Glutamatergic neuron (in vitro differentiated cells): ENCODE measurements around the gene NTNG1. TPM values are rescaled to one million over a fixed set of nuclear protein-coding genes. Genes with fewer than 3 reads are reported as not detected.
A peak's percentile ranks its signal among the peaks of the same experiment; 100 is the strongest.

Source experiments
- DNase-seq: peaks from one replicate; pipeline ENCODE4 v3.0.0; 2022
- H3K27ac Mint-ChIP-seq: one replicate; pipeline ENCODE4 v1.8.0; 2020; ENCODE audit warnings: mild to moderate bottlenecking, mixed read lengths, inconsistent platforms; ENCODE audit not compliant: unreplicated experiment
- H3K27me3 Mint-ChIP-seq: one replicate; pipeline ENCODE4 v1.8.0; 2020; ENCODE audit warnings: mild to moderate bottlenecking, moderate library complexity, mixed read lengths, inconsistent platforms; ENCODE audit not compliant: unreplicated experiment
- H3K36me3 Mint-ChIP-seq: one replicate; pipeline ENCODE4 v1.8.0; 2020; ENCODE audit warnings: mild to moderate bottlenecking, mixed read lengths, inconsistent platforms; ENCODE audit not compliant: unreplicated experiment
- H3K4me1 Mint-ChIP-seq: one replicate; pipeline ENCODE4 v1.8.0; 2020; ENCODE audit warnings: mild to moderate bottlenecking, low read depth, mixed read lengths, inconsistent platforms; ENCODE audit not compliant: unreplicated experiment
- H3K4me3 Mint-ChIP-seq: one replicate; pipeline ENCODE4 v1.8.0; 2020; ENCODE audit warnings: mild to moderate bottlenecking, mixed read lengths, inconsistent platforms; ENCODE audit not compliant: unreplicated experiment
- H3K9me3 Mint-ChIP-seq: one replicate; pipeline ENCODE4 v1.8.0; 2020; ENCODE audit warnings: mild to moderate bottlenecking, moderate library complexity, mixed read lengths, inconsistent platforms; ENCODE audit not compliant: unreplicated experiment
- CTCF ChIP-seq: fragments of 200-600 bp; sonication (generic); IDR thresholded peaks from one replicate; pipeline ENCODE4 v1.5.0; 2021; ENCODE audit not compliant: partially characterized antibody, unreplicated experiment
- total RNA-seq: library from RNA; stranded (reverse); fragmentation: NEBNext Ultra II Directional; extraction: Animal tissue kit (Norgen Biotek cat#: 25700); gene quantifications from one replicate; pipeline ENCODE4 v1.2.1, GENCODE V29; 2021; ENCODE audit not compliant: unreplicated experiment

The NTNG1 gene
- total RNA-seq, 1 donor from 2014 or later: 3.2 TPM

DNA sequence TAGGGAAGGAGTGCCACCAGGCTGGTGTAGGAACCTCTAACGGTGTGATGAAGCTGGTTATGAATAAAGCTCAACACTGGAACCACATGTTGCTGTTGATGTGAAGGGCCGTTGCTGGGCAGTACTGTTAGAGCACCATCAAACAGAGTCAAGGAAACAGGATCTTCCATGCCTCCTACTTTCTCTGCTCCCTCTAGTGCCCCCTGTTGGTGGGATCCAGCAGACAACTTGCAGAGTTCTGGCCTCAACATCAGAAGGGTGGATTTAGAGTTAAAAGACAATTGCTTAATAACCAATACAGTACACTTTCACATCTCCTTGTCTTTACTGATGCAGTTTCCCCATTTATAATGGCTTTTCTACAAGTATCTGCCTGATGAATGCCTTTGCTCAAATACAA lies 336.4 kb downstream of the NTNG1 start:
- peak; percentile 30 for TF ChIP-seq CTCF
- Mint-ChIP-seq H3K4me1 (peaks cover 15% of the 10 kb centered on the region), H3K9me3 (peaks cover 2% of the 10 kb centered on the region), H3K27me3 (no peaks in the 10 kb centered on the region), H3K36me3 (no peaks in the 10 kb centered on the region), H3K27ac (no peak overlapping the region), H3K4me3 (no peak overlapping the region)
- DNase-seq: no peak

GRCh38 chr1:107479865-107480350 lies 339.1 kb downstream of the NTNG1 start:
- Mint-ChIP-seq H3K27me3 (no peaks in the 10 kb centered on the region), H3K4me1 (peaks cover 15% of the 10 kb centered on the region), H3K27ac (no peak overlapping the region), H3K4me3 (no peak overlapping the region), H3K36me3 (no peaks in the 10 kb centered on the region), H3K9me3 (peaks cover 2% of the 10 kb centered on the region)
- no peak for TF ChIP-seq CTCF
- no peak for DNase-seq

DNA sequence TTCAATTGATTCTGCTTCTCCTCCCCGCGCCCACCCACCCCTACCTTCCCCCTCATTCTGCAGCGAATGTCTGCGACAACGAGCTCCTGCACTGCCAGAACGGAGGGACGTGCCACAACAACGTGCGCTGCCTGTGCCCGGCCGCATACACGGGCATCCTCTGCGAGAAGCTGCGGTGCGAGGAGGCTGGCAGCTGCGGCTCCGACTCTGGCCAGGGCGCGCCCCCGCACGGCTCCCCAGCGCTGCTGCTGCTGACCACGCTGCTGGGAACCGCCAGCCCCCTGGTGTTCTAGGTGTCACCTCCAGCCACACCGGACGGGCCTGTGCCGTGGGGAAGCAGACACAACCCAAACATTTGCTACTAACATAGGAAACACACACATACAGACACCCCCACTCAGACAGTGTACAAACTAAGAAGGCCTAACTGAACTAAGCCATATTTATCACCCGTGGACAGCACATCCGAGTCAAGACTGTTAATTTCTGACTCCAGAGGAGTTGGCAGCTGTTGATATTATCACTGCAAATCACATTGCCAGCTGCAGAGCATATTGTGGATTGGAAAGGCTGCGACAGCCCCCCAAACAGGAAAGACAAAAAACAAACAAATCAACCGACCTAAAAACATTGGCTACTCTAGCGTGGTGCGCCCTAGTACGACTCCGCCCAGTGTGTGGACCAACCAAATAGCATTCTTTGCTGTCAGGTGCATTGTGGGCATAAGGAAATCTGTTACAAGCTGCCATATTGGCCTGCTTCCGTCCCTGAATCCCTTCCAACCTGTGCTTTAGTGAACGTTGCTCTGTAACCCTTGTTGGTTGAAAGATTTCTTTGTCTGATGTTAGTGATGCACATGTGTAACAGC lies 339.9 kb downstream of the NTNG1 start:
- peaks cover 15% of the 10 kb centered on the region for H3K4me1 Mint-ChIP-seq
- TF ChIP-seq CTCF: no peak
- no peaks in the 10 kb centered on the region for H3K36me3 Mint-ChIP-seq
- H3K27me3 Mint-ChIP-seq: no peaks in the 10 kb centered on the region
- peaks cover 2% of the 10 kb centered on the region for H3K9me3 Mint-ChIP-seq
- H3K27ac Mint-ChIP-seq: no peak overlapping the region
- no peak overlapping the region for H3K4me3 Mint-ChIP-seq
- DNase-seq: no peak

DNA sequence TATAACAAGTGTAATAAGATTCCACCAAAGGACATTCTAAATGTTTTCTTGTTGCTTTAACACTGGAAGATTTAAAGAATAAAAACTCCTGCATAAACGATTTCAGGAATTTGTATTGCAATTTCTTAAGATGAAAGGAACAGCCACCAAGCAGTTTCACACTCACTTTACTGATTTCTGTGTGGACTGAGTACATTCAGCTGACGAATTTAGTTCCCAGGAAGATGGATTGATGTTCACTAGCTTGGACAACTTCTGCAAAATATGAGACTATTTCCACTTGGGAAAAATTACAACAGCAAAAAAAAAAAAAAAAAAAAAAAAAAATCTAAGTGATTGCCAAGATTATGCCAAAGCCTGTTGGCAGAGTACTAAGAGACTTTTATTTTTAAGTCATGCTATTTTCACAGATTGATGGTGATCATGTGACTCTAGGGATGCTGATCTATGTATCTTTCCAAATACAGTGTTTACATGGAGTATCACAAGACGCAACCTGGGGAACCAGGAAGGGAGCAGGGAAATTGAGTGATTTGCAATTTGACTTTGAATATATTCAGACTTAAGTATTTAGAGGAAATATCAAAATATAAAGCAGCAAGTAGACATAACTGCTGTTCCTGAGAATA lies 341.0 kb downstream of the NTNG1 start:
- H3K9me3 Mint-ChIP-seq: peaks cover 2% of the 10 kb centered on the region
- peaks cover 15% of the 10 kb centered on the region for H3K4me1 Mint-ChIP-seq
- no peak overlapping the region for H3K27ac Mint-ChIP-seq
- no peak overlapping the region for H3K4me3 Mint-ChIP-seq
- no peak for DNase-seq
- H3K36me3 Mint-ChIP-seq: no peaks in the 10 kb centered on the region
- H3K27me3 Mint-ChIP-seq: no peaks in the 10 kb centered on the region
- no peak for TF ChIP-seq CTCF

GRCh38 chr1:107483949-107484348 lies 343.1 kb downstream of the NTNG1 start:
- peaks cover 15% of the 10 kb centered on the region for H3K4me1 Mint-ChIP-seq
- no peak overlapping the region for H3K4me3 Mint-ChIP-seq
- TF ChIP-seq CTCF: no peak
- no peak for DNase-seq
- no peak overlapping the region for H3K27ac Mint-ChIP-seq
- no peaks in the 10 kb centered on the region for H3K27me3 Mint-ChIP-seq
- no peaks in the 10 kb centered on the region for H3K36me3 Mint-ChIP-seq
- peaks cover 2% of the 10 kb centered on the region for H3K9me3 Mint-ChIP-seq
